Measurements from ENCODE around the gene COL27A1.

Gene COL27A1

GRCh38 chr9:114247077-114247476, 91.7 kb downstream of the COL27A1 start:
- DNase-seq (ENCODE audit: low read depth in 2 of 2), result no peak

DNA sequence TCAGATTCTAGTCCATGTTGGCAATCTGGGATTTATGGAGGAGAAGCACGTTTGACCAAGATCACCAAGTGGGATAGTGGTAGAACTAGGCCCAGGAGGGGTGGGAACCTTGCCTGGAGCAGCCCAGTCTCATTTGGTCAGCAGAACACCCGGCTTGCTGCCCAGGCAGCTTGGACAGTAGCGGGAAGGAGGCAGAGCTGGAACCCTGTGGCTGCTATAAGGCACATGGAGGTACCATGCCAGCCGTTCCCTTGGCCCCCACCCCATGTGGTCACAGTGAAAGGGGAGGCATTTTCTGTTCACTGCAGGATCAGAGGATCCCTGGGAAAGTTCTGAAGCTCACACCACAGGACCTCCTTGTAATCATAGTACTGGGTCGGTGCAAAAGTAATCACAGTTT, 92.2 kb downstream of the COL27A1 start:
- DNase-seq (ENCODE audit: low read depth in 2 of 2), result no peak

- no peak for DNase-seq (ENCODE audit: low read depth in 2 of 2)
These were observed 93.0 kb downstream of the COL27A1 start for GRCh38 chr9:114248299-114248707.

GRCh38 chr9:114249424-114250234, 94.3 kb downstream of the COL27A1 start:
- no peak for DNase-seq (ENCODE audit: low read depth in 2 of 2)

DNA sequence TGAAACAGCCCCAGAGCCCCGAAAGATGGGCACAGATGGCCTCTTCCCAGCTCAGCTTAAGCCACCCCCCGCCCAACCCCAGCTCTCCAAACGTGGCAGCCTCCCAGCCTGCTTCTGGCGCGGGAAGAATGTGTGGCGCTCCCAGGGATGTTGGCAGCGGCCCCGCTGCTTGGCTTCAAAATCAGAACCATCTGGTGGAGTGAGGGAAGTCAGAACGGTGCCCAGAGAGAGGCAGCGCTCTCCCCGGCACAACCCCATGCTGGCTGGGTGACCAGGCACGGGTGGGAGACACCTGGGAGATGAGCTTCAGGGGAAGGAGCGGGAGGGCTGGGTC, 94.9 kb downstream of the COL27A1 start:
- no peak for DNase-seq (ENCODE audit: low read depth in 2 of 2)

GRCh38 chr9:114250648-114251047, 95.3 kb downstream of the COL27A1 start:
- no peak for DNase-seq (ENCODE audit: low read depth in 2 of 2)

DNA sequence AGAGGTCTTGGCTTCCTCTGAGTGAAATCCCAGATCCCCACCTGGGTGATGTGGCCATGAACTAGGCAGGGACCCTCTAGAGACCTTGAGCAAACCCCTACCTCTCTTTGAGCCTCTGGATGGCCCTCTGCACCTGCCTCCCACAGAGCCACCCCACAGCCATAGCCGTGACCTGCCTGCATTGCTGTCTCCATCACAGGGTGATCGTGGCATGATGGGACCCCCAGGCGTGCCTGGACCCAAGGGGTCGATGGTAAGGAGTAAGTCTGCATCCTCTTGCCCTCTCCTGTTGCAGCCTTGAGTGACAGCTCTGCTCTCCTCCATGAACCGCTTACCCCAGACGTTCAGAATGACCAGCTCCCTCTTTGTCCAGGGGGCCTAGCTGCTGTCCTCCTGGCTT, 97.1 kb downstream of the COL27A1 start:
- no peak for DNase-seq (ENCODE audit: low read depth in 2 of 2)

DNA sequence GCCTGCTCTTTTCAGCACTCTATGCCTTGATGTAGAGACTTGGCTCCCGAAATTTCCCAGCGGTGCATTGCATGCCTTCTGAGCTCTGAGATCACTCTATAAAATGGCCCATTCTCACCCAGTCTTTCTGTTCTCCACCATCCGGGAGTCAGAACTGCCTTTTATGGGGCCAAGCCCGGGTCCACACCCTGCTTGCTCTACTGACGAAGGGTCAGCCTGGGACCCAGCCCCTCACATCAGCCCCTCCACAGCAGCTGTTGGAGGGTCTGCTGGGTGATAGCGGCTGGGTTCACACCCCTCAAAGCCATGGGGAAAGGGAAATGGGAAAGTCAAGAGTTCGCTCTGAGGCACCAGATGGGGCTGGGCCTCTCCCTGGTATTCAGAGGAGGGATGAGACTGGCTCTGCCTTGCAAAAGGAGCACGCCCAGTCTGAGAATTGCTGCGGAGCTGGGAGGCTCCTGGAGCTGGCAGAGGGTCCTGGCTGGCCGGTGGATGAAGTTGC, 101.5 kb downstream of the COL27A1 start:
- DNase-seq (ENCODE audit: low read depth in 2 of 2), result no peak

GRCh38 chr9:114258218-114258617, 102.9 kb downstream of the COL27A1 start:
- DNase-seq (ENCODE audit: low read depth in 2 of 2), result no peak

- DNase-seq (ENCODE audit: low read depth in 2 of 2), result no peak
These were observed 103.8 kb downstream of the COL27A1 start for GRCh38 chr9:114258866-114259797.

DNA sequence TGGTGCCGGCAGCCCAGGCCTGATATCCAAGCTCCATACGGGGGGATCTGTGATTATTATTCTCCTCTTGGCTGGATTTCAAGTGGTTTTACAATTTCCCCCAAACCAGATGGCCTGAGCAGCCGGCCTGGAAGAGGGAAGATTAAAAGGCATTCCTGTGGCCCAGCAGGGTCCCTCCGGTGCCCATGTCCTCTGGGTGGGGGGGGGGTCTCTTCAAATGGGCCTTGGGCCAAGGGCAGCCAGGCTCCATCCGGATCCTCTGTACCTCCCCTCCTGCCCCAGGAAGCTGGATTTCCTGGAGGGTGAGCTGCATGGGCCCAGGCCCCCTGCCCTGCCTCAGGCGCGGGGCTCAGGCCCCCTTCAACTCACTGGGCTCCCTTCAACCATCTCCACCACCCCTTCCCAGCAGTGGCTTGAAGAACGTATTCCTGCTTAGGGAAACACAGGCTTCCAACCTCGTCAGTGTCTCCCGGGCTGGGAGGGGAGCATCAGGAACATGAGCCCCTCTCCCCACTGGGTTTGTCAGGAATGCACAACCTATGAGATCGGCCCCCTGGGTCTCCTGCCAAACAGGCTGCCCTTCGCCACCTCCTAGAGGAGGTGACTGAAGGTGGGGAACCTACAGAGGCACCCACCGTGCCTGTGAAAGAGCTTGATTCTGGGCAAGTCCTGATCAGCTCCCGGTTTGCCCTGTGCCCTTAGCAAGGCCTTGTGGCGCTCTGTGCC, 104.6 kb downstream of the COL27A1 start:
- DNase-seq (ENCODE audit: low read depth in 2 of 2), result no peak

- no peak for DNase-seq (ENCODE audit: low read depth in 2 of 2)
These were observed 105.7 kb downstream of the COL27A1 start for GRCh38 chr9:114261026-114261425.

GRCh38 chr9:114261987-114262386, 106.7 kb downstream of the COL27A1 start:
- no peak for DNase-seq (ENCODE audit: low read depth in 2 of 2)

GRCh38 chr9:114263853-114264510, 108.6 kb downstream of the COL27A1 start:
- DNase-seq (ENCODE audit: low read depth in 2 of 2), result no peak

DNA sequence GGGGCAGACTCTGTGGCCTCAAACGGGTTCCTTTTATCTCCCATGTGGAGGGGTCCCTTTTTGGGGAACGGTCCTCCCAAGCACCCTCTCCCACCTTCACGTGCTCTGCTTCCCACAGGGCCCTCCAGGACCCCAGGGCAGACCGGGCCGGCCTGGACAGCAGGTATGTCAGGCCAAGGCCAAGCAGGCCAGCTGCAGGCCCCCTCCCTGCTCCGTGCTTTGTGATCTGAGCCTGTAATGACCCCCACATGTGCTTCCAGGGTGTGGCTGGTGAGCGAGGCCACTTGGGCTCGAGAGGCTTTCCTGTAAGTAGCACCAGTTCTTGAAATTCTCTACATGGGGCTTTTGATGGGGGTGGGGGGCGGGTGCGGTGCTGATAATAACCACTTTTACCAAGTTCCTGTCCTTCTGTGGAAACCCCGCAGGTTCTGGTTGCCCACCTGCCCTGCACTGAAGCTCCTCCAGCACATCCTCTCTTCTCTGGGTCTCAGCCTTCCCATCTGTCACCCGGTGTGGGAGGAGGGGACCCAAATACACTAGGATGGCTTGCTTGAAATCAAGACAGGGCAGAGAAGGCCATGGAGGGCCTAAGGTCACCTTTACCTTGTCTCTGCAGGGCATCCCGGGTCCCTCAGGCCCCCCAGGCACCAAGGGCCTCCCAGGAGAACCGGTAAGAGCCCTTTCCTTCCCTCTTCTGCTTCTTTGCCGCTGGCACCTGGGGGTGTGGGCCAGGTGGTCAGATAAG, 109.6 kb downstream of the COL27A1 start:
- DNase-seq (ENCODE audit: low read depth in 2 of 2), result no peak

- DNase-seq (ENCODE audit: low read depth in 2 of 2), result no peak
These were observed 111.6 kb downstream of the COL27A1 start for GRCh38 chr9:114266969-114267368.

DNA sequence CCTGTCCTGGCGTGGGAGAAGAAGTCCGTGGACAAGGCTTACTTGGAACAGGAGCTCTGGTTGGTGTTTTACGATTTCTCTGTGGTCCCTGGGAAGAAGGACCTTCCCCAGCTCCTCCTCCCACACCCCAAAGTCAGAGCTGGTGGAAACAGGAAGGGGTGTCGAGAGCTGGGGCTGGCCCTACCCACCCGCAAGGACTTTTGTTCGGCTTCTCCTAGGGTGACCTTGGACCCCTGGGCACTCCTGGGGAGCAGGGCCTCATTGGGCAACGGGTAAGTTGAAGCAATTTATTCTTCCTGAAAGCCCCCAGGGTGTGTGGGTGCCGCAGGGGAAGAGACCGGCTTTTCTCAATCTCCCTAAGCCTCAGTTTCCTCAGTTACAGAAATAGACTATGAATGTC, 113.7 kb downstream of the COL27A1 start:
- DNase-seq (ENCODE audit: low read depth in 2 of 2), result no peak

DNA sequence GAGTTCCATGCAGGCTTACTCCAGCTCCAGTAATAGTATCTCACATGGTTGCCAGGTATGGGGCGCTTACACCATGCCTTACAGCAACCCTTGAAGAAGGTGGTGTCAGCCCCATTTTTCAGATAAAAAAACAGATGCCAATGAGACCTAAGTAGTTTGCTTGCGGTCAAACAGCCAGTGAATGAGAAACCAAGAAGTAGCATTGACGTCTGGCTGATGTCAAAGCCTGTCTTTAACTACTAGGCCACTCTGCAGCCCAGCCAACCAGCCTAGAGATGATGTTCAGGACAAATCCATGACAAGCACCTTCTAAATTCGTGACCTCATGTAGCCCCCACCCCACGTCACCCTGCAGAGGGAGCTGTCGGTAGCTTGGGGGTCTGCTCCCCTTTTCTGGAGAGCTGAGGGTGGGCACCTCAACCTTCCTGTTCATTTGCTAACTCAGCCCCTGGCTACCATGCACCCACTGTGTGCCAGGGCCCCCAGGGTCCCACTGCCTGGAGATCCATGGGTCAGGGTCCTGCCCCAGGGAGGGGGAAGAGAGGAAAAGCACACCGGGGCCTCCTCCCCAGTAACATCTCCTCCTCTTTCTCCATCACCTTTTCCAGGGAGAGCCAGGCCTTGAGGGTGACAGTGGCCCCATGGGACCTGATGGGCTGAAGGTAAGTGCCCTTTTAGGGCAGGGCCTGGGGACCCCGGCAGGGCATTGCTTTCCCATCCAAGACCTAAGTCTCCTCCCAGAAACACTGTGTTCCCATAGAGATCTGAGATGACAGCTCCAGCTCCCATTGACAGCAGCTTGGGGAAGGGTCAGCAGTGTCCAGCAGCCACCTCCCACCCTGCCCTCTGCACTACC, 115.0 kb downstream of the COL27A1 start:
- no peak for DNase-seq (ENCODE audit: low read depth in 2 of 2)

GRCh38 chr9:114271556-114272510, 116.5 kb downstream of the COL27A1 start:
- DNase-seq (ENCODE audit: low read depth in 2 of 2), result no peak
